HG03575 (cell line): ENCODE data around the gene DLX6.

Experiments
- ATAC-seq: cut with Tn5 transposase; IDR thresholded peaks from one replicate; pipeline ENCODE4 v1.9.1; 2021; ENCODE audit not compliant: unreplicated experiment, insufficient number of reproducible peaks, low FRiP score; ENCODE audit errors: extremely low read depth

Gene DLX6

GRCh38 chr7:97006816-97007582 lies 1.6 kb downstream of the DLX6 start:
- ATAC-seq = no peak

GRCh38 chr7:97007583-97007861 lies 2.2 kb downstream of the DLX6 start:
- no peak for ATAC-seq

GRCh38 chr7:97008275-97008917 lies 3.0 kb downstream of the DLX6 start:
- ATAC-seq = no peak

GRCh38 chr7:97009753-97010732 lies 4.7 kb downstream of the DLX6 start:
- no peak for ATAC-seq

- ATAC-seq = no peak
Measured at GRCh38 chr7:97011104-97011503, 5.8 kb downstream of the DLX6 start.

GRCh38 chr7:97011536-97012364 lies 6.4 kb downstream of the DLX6 start:
- ATAC-seq = no peak

- ATAC-seq = no peak
Measured at GRCh38 chr7:97012365-97013133, 7.2 kb downstream of the DLX6 start.

- ATAC-seq = no peak
Measured at GRCh38 chr7:97013134-97013844, 7.9 kb downstream of the DLX6 start.

GRCh38 chr7:97013845-97014134 lies 8.4 kb downstream of the DLX6 start:
- no peak for ATAC-seq

GRCh38 chr7:97014145-97014750 lies 8.9 kb downstream of the DLX6 start:
- no peak for ATAC-seq

- no peak for ATAC-seq
Measured at GRCh38 chr7:97015279-97015678, 9.9 kb downstream of the DLX6 start.

GRCh38 chr7:97015756-97016380 lies 10.5 kb downstream of the DLX6 start:
- ATAC-seq = no peak

- no peak for ATAC-seq
Measured at GRCh38 chr7:97016381-97017191, 11.2 kb downstream of the DLX6 start.

GRCh38 chr7:97017192-97018125 lies 12.1 kb downstream of the DLX6 start:
- no peak for ATAC-seq

- no peak for ATAC-seq
Measured at GRCh38 chr7:97018126-97018601, 12.8 kb downstream of the DLX6 start.
